ENCODE data around the gene GAGE1. TPM values are rescaled to one million over a fixed set of nuclear protein-coding genes. Genes with fewer than 3 reads are reported as not detected.
"Not testable (repeated sequence)": the region's sequence is repeated elsewhere in the genome, so short reads cannot be mapped to it uniquely, and the experiment has no call there.

GAGE1 gene
- total and polyA plus RNA-seq, 2 donors (not counting 1 experiment from before 2014, with no cell fraction given) = not detected

DNA sequence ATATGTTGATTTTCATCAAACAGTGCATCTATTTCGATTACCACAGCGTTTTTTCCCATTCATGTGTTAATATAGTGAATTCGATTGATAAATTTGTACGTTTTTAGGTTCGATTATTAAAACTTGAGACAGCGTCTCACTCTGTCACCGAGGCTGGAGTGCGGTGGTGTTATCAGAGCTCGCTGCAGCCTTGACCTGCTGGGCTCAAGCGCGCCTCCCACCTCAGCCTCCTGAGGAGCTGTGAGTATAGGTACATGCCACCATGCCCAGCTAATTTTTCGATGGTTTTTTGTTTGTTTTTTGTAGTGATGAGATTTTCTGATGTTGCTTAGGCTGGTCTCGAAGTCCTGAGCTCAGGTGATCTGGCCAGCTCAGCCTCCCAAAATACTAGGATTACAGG is 29.7 kb upstream of the GAGE1 start:
- H3K9me3 ChIP-seq (ENCODE audit: control extremely low read depth in 1 of 3, control insufficient read depth in 2 of 3, insufficient read depth in 1 of 3, low read length in 2 of 3); H3K79me2 ChIP-seq (ENCODE audit: control insufficient read depth, insufficient read depth, low read length); ATAC-seq (ENCODE audit: low read depth); H3K9ac ChIP-seq (ENCODE audit: low read length); H3K27ac Mint-ChIP-seq; H3K27me3 ChIP-seq (replicated peaks in 1 of 4; ENCODE audit: control extremely low read depth in 1 of 4, control insufficient read depth in 3 of 4, insufficient read depth in 4 of 4, low read length in 3 of 4); H3K9me3 Mint-ChIP-seq (ENCODE audit: insufficient read depth); H2AFZ ChIP-seq (ENCODE audit: insufficient read depth, low read depth, low read length, poor library complexity, severe bottlenecking); H3K27me3 Mint-ChIP-seq; intact Hi-C loops (cut with micrococcal nuclease); H4K20me1 ChIP-seq (ENCODE audit: control insufficient read depth, insufficient read depth, low read length, poor library complexity, severe bottlenecking); CTCF ChIA-PET; H3K4me2 ChIP-seq (replicated peaks; ENCODE audit: low read depth, low read length, poor library complexity, severe bottlenecking); DNase-seq; H3K27ac ChIP-seq (ENCODE audit: low read length in 2 of 2); H3K4me1 Mint-ChIP-seq; H3K36me3 ChIP-seq (replicated peaks in 1 of 2; ENCODE audit: control extremely low read depth in 1 of 2, control insufficient read depth in 1 of 2, extremely low read depth in 1 of 2, insufficient read depth in 2 of 2, low read length in 1 of 2); POLR2A ChIA-PET; H3K4me3 Mint-ChIP-seq; H3K4me1 ChIP-seq (ENCODE audit: control insufficient read depth in 2 of 2, insufficient read depth in 2 of 2, low read length in 2 of 2); H3K4me3 ChIP-seq (ENCODE audit: control extremely low read depth in 1 of 5, extremely low read depth in 1 of 5, insufficient read depth in 1 of 5, low read depth in 2 of 5, low read length in 4 of 5): not testable (repeated sequence)
- WGBS (ENCODE audit: insufficient coverage) = no CpG with 5 or more reads among the region's 13 CpGs

GRCh38 chrX:49570100-49570499 is 28.7 kb upstream of the GAGE1 start, which contains the start of gene GAGE12G:
Gene GAGE12G, plus strand, starts transcription at chrX:49570400. Its CDS starts 1,155 bp downstream, at chrX:49571555.
- DNase-seq; H3K9me3 ChIP-seq (ENCODE audit: control extremely low read depth in 1 of 3, control insufficient read depth in 2 of 3, insufficient read depth in 1 of 3, low read length in 2 of 3); H3K27me3 Mint-ChIP-seq; H3K9ac ChIP-seq (ENCODE audit: low read length); H3K27ac ChIP-seq (ENCODE audit: low read length in 2 of 2); H3K27me3 ChIP-seq (replicated peaks in 1 of 4; ENCODE audit: control extremely low read depth in 1 of 4, control insufficient read depth in 3 of 4, insufficient read depth in 4 of 4, low read length in 3 of 4); intact Hi-C loops (cut with micrococcal nuclease); H2AFZ ChIP-seq (ENCODE audit: insufficient read depth, low read depth, low read length, poor library complexity, severe bottlenecking); CTCF ChIA-PET; H3K4me1 Mint-ChIP-seq; H3K79me2 ChIP-seq (ENCODE audit: control insufficient read depth, insufficient read depth, low read length); H4K20me1 ChIP-seq (ENCODE audit: control insufficient read depth, insufficient read depth, low read length, poor library complexity, severe bottlenecking); H3K4me3 Mint-ChIP-seq; H3K4me1 ChIP-seq (ENCODE audit: control insufficient read depth in 2 of 2, insufficient read depth in 2 of 2, low read length in 2 of 2); H3K27ac Mint-ChIP-seq; H3K36me3 ChIP-seq (replicated peaks in 1 of 2; ENCODE audit: control extremely low read depth in 1 of 2, control insufficient read depth in 1 of 2, extremely low read depth in 1 of 2, insufficient read depth in 2 of 2, low read length in 1 of 2); H3K4me2 ChIP-seq (replicated peaks; ENCODE audit: low read depth, low read length, poor library complexity, severe bottlenecking); H3K4me3 ChIP-seq (ENCODE audit: control extremely low read depth in 1 of 5, extremely low read depth in 1 of 5, insufficient read depth in 1 of 5, low read depth in 2 of 5, low read length in 4 of 5); POLR2A ChIA-PET; ATAC-seq (ENCODE audit: low read depth); H3K9me3 Mint-ChIP-seq (ENCODE audit: insufficient read depth): not testable (repeated sequence)
- no CpG with 5 or more reads among the region's 16 CpGs for WGBS (ENCODE audit: insufficient coverage)

- H3K9me3 ChIP-seq (ENCODE audit: control extremely low read depth in 1 of 3, control insufficient read depth in 2 of 3, insufficient read depth in 1 of 3, low read length in 2 of 3); H4K20me1 ChIP-seq (ENCODE audit: control insufficient read depth, insufficient read depth, low read length, poor library complexity, severe bottlenecking); CTCF ChIA-PET; H3K4me3 ChIP-seq (ENCODE audit: control extremely low read depth in 1 of 5, extremely low read depth in 1 of 5, insufficient read depth in 1 of 5, low read depth in 2 of 5, low read length in 4 of 5); H2AFZ ChIP-seq (ENCODE audit: insufficient read depth, low read depth, low read length, poor library complexity, severe bottlenecking); ATAC-seq (ENCODE audit: low read depth); H3K27ac ChIP-seq (ENCODE audit: low read length in 2 of 2); H3K4me1 Mint-ChIP-seq; H3K27ac Mint-ChIP-seq; intact Hi-C loops (cut with micrococcal nuclease); H3K4me2 ChIP-seq (replicated peaks; ENCODE audit: low read depth, low read length, poor library complexity, severe bottlenecking); H3K9ac ChIP-seq (ENCODE audit: low read length); H3K27me3 ChIP-seq (replicated peaks in 1 of 4; ENCODE audit: control extremely low read depth in 1 of 4, control insufficient read depth in 3 of 4, insufficient read depth in 4 of 4, low read length in 3 of 4); POLR2A ChIA-PET; H3K4me3 Mint-ChIP-seq; H3K9me3 Mint-ChIP-seq (ENCODE audit: insufficient read depth); DNase-seq; H3K4me1 ChIP-seq (ENCODE audit: control insufficient read depth in 2 of 2, insufficient read depth in 2 of 2, low read length in 2 of 2); H3K79me2 ChIP-seq (ENCODE audit: control insufficient read depth, insufficient read depth, low read length); H3K36me3 ChIP-seq (replicated peaks in 1 of 2; ENCODE audit: control extremely low read depth in 1 of 2, control insufficient read depth in 1 of 2, extremely low read depth in 1 of 2, insufficient read depth in 2 of 2, low read length in 1 of 2); H3K27me3 Mint-ChIP-seq: not testable (repeated sequence)
- WGBS (ENCODE audit: insufficient coverage) = no CpG with 5 or more reads among the region's 16 CpGs
Observed at GRCh38 chrX:49579649-49580048, 19.2 kb upstream of the GAGE1 start, which contains the start of gene GAGE12H. Gene GAGE12H, plus strand, starts transcription at chrX:49579949. Its CDS starts 1,155 bp downstream, at chrX:49581104.

GRCh38 chrX:49589196-49589595 is 9.6 kb upstream of the GAGE1 start, which contains the start of gene GAGE2A:
Gene GAGE2A, plus strand, starts transcription at chrX:49589496. Its CDS starts 1,155 bp downstream, at chrX:49590651.
- H3K9me3 Mint-ChIP-seq (ENCODE audit: insufficient read depth); H3K9ac ChIP-seq (ENCODE audit: low read length); H3K9me3 ChIP-seq (ENCODE audit: control extremely low read depth in 1 of 3, control insufficient read depth in 2 of 3, insufficient read depth in 1 of 3, low read length in 2 of 3); H3K27me3 Mint-ChIP-seq; H3K4me1 Mint-ChIP-seq; H2AFZ ChIP-seq (ENCODE audit: insufficient read depth, low read depth, low read length, poor library complexity, severe bottlenecking); H3K36me3 ChIP-seq (replicated peaks in 1 of 2; ENCODE audit: control extremely low read depth in 1 of 2, control insufficient read depth in 1 of 2, extremely low read depth in 1 of 2, insufficient read depth in 2 of 2, low read length in 1 of 2); POLR2A ChIA-PET; H3K27ac Mint-ChIP-seq; CTCF ChIA-PET; H3K27ac ChIP-seq (ENCODE audit: low read length in 2 of 2); H3K79me2 ChIP-seq (ENCODE audit: control insufficient read depth, insufficient read depth, low read length); ATAC-seq (ENCODE audit: low read depth); H3K4me1 ChIP-seq (ENCODE audit: control insufficient read depth in 2 of 2, insufficient read depth in 2 of 2, low read length in 2 of 2); intact Hi-C loops (cut with micrococcal nuclease); H3K4me3 Mint-ChIP-seq; H3K27me3 ChIP-seq (replicated peaks in 1 of 4; ENCODE audit: control extremely low read depth in 1 of 4, control insufficient read depth in 3 of 4, insufficient read depth in 4 of 4, low read length in 3 of 4); H4K20me1 ChIP-seq (ENCODE audit: control insufficient read depth, insufficient read depth, low read length, poor library complexity, severe bottlenecking); H3K4me3 ChIP-seq (ENCODE audit: control extremely low read depth in 1 of 5, extremely low read depth in 1 of 5, insufficient read depth in 1 of 5, low read depth in 2 of 5, low read length in 4 of 5); DNase-seq; H3K4me2 ChIP-seq (replicated peaks; ENCODE audit: low read depth, low read length, poor library complexity, severe bottlenecking): not testable (repeated sequence)
- no CpG with 5 or more reads among the region's 16 CpGs for WGBS (ENCODE audit: insufficient coverage)
